GM18951 (cell line): ENCODE measurements around the gene FCSK.

Experiments
- POLR2A ChIP-seq: IDR thresholded peaks from 4 replicates; pipeline ENCODE4 v1.6.1; 2011; ENCODE audit warnings: mild to moderate bottlenecking; ENCODE audit not compliant: insufficient read length, insufficient read depth; ENCODE audit errors: extremely low read depth
- in situ Hi-C: fragments of 300-500 bp; cut with MboI; formaldehyde crosslinking; loops from one replicate; pipeline ENCODE4 v1.12.0; 2022; ENCODE audit warnings: low sequenced_read_pairs, mixed read lengths, inconsistent platforms; ENCODE audit not compliant: unreplicated experiment

The FCSK gene

GRCh38 chr16:70455910-70456309 lies 1.5 kb downstream of the FCSK start:
- no peak for TF ChIP-seq POLR2A
- in situ Hi-C loops: no loop called here

DNA sequence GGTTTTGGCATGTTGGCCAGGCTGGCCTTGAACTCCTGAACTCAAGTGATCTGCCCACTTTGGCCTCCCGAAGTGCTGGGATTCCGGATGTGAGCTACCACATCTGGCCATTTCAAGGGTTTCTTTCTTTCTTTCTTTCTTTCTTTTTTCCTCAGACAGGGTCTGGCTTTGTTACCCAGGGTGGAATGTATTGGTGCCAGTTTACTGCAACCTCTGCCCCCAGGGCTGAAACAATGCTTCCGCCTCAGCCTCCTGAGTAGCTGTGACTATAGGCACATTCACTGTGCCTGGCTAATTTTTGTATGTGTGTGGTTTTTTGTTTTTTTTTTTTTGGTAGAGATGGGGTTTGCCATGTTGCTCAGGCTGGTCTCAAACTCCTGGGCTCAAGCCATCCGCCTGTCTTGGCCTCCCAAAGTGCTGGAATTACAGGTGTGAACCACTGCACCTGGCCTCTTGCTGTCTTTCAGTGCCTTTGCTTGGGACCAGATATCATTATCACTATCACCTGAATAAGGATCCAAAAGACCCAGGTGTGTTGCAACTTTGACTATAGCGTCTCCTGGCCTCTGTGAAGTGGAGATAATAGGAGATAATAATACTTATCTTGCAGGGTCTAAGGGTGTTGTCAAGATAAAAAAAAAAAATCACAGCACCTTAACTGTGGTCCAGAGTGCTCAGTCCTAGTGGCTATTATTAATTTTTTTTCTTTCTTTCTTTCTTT lies 3.2 kb downstream of the FCSK start:
- no peak for TF ChIP-seq POLR2A
- in situ Hi-C loops: no loop called here

DNA sequence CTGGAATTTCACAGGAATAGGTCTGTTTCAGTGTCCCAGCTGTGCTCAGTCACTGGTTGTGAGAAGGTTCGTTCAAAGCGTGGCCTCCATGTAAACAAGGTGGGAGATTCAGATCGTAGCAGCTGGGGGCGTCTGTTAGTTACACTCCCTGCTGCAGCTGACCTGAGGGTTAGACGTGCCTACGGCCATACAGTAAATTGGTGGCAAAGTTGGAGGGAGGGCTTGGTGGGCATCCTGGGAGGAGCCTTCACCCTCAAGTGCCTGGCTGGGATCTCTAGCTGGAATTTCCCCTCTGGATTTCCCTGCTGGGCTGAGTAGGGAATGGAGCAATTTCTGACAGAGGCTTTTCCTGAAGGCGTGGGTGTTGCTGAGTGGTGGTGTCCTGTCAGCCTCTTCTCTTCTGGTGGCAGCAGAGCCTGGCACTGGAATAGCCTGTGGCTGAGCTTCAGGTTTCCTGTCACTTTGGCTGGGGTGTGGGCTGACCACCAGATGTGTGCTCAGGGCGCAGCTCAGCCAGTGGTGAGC lies 6.4 kb downstream of the FCSK start:
- in situ Hi-C loops: no loop called here
- TF ChIP-seq POLR2A: no peak

- TF ChIP-seq POLR2A: no peak
- in situ Hi-C loops: no loop called here
These were observed 8.8 kb downstream of the FCSK start for GRCh38 chr16:70463235-70463634.

- in situ Hi-C loops: no loop called here
These were observed 11.8 kb downstream of the FCSK start for GRCh38 chr16:70465999-70466804.

DNA sequence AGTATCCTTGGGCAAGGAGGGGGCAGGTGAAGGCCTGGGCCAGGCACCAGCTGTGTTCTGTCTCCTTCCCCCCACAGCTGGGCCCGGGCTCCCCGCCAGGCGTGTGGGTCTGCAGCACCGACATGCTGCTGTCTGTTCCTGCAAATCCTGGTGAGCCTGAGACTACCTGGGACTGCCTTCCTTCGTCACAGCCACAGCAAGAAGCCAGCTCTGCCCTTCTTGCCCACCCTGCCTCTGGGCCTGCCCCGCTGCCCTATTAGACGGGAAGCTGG lies 12.3 kb downstream of the FCSK start:
- TF ChIP-seq POLR2A: no peak
- in situ Hi-C loops: no loop called here

More at GRCh38 chr16:70465999-70466804, 11.8 kb downstream of the FCSK start:
- TF ChIP-seq POLR2A: no peak

GRCh38 chr16:70467113-70467512 lies 12.7 kb downstream of the FCSK start:
- TF ChIP-seq POLR2A: no peak
- in situ Hi-C loops: no loop called here

GRCh38 chr16:70467608-70468007 lies 13.2 kb downstream of the FCSK start:
- TF ChIP-seq POLR2A: no peak
- in situ Hi-C loops: no loop called here

DNA sequence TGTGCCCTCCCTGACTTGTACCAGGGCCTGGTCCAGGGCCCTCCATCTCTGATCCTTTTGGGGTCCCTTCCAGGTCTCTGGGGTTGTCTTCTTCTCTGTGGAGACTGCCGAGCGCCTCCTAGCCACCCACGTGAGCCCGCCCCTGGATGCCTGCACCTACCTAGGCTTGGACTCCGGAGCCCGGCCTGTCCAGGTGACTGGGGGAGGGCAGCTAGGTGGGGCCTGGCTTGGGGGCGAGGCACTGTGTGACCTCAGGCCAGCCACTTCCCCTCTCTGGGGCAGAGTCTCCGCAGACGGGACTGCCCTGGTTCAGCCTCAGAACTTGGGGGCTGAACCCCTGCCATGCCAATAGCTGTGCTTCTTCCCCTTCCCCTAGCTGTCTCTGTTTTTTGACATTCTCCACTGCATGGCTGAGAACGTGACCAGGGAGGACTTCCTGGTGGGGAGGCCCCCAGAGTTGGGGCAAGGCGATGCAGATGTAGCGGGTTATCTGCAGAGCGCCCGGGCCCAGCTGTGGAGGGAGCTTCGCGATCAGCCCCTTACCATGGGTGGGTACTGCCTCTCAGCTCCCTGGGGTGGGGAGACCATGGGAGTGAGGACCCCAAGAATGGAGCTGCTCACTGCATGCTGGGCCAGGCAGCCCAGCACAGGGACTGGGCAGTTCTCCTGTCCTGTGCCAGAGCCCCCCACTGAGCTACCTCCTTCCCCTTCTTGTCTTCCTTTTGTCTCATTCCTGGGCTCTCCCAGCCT lies 14.6 kb downstream of the FCSK start:
- no peak for TF ChIP-seq POLR2A
- in situ Hi-C loops: no loop called here

GRCh38 chr16:70470141-70470926 lies 15.9 kb downstream of the FCSK start:
- in situ Hi-C loops: no loop called here
- TF ChIP-seq POLR2A: no peak

DNA sequence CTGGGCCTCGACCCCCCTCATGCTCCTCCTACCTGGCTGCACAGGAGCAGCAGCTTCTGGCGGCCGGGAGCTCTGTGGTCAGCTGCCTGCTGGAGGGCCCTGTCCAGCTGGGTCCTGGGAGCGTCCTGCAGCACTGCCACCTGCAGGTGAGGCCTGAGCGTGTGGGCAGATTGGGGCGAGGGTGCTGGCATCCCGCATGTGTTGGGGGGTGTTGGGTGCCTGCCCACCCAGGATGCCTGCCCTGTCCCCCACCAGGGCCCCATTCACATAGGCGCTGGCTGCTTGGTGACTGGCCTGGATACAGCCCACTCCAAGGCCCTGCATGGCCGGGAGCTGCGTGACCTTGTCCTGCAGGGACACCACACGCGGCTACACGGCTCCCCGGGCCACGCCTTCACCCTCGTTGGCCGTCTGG lies 16.5 kb downstream of the FCSK start:
- no peak for TF ChIP-seq POLR2A
- in situ Hi-C loops: no loop called here

GRCh38 chr16:70472786-70473433 lies 18.5 kb downstream of the FCSK start:
- no peak for TF ChIP-seq POLR2A
- in situ Hi-C loops: no loop called here
